Type B pancreatic cell (in vitro differentiated cells): ENCODE results near the gene KNOP1. TPM values are rescaled to one million over a fixed set of nuclear protein-coding genes. Genes with fewer than 3 reads are reported as not detected.
A peak's percentile ranks its signal among the peaks of the same experiment; 100 is the strongest.

Experiments used
- DNase-seq: peaks from one replicate; pipeline ENCODE4 v3.0.0; 2021; ENCODE audit warnings: mixed read lengths; ENCODE audit not compliant: unreplicated experiment; ENCODE audit errors: extremely low spot score
- H3K27ac Mint-ChIP-seq: 2 replicates; pipeline ENCODE4 v1.8.0; 2021; ENCODE audit warnings: mild to moderate bottlenecking, mixed read lengths
- H3K27me3 Mint-ChIP-seq: 2 replicates; pipeline ENCODE4 v1.8.0; 2021; ENCODE audit warnings: mixed read lengths
- H3K36me3 Mint-ChIP-seq: 2 replicates; pipeline ENCODE4 v1.8.0; 2021; ENCODE audit warnings: mixed read lengths
- H3K4me1 Mint-ChIP-seq: one replicate; pipeline ENCODE4 v1.8.0; 2021; ENCODE audit warnings: mixed read lengths; ENCODE audit not compliant: unreplicated experiment
- H3K4me3 Mint-ChIP-seq: 2 replicates; pipeline ENCODE4 v1.8.0; 2021; ENCODE audit warnings: mild to moderate bottlenecking, mixed read lengths
- H3K9me3 Mint-ChIP-seq: 2 replicates; pipeline ENCODE4 v1.8.0; 2021; ENCODE audit warnings: mixed read lengths
- total RNA-seq: library from RNA; stranded (reverse); gene quantifications from 2 replicates; pipeline ENCODE4 v1.2.1, GENCODE V29; 2021; ENCODE audit warnings: low replicate concordance
- TF ChIP-seq, protein P1 (sequence below): fragments of 200-600 bp; sonication (generic); conservative IDR thresholded peaks from 2 replicates; pipeline ENCODE4 v1.5.0; 2021; ENCODE audit warnings: antibody characterized with exemption, mild to moderate bottlenecking

Gene KNOP1
- total RNA-seq, 1 donor from 2014 or later = 54.9 TPM

DNA sequence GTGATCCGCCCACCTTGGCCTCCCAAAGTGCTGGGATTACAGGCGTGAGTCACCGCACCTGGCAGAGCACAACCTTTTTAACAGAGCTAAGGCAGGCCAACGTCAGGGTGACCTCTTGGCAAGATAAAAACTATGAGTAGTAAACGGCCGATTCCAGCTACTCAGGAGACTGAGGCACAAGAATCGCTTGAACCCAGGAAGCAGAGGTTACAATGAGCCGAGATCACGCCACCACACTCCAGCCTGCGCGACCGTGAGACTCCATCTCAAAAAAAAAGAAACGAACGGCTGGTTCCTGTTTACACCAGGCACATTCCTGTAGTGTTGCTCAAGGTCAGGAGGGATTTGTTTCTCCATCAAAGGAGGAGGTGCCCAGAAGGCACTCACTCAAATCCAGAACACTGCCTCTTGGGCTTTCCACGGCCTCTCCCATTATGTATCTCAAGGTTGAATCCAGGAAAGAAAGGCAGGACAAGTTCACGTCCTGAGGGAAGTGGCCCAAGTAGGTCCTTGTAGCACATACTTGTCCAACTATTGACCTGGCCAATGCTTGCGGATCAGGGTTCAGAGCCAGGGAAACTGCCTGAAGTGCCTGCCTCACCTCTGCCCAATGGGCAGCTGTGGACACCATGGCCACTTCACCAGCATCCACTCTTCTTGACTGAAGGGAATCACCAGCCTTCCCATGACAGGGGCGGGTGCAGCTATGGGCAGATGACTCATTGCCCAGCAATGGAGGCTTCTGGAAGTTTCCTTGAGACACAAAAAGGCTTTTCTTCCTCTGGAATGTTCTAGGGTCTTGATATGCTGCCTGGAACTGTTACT lies 13.5 kb downstream of the KNOP1 start:
- H3K9me3 Mint-ChIP-seq = no peaks in the 10 kb centered on the region
- H3K36me3 Mint-ChIP-seq = peaks cover 35% of the 10 kb centered on the region
- H3K4me1 Mint-ChIP-seq = peaks cover 13% of the 10 kb centered on the region
- no peak overlapping the region for H3K4me3 Mint-ChIP-seq
- no peak for DNase-seq
- TF ChIP-seq, protein P1, sequence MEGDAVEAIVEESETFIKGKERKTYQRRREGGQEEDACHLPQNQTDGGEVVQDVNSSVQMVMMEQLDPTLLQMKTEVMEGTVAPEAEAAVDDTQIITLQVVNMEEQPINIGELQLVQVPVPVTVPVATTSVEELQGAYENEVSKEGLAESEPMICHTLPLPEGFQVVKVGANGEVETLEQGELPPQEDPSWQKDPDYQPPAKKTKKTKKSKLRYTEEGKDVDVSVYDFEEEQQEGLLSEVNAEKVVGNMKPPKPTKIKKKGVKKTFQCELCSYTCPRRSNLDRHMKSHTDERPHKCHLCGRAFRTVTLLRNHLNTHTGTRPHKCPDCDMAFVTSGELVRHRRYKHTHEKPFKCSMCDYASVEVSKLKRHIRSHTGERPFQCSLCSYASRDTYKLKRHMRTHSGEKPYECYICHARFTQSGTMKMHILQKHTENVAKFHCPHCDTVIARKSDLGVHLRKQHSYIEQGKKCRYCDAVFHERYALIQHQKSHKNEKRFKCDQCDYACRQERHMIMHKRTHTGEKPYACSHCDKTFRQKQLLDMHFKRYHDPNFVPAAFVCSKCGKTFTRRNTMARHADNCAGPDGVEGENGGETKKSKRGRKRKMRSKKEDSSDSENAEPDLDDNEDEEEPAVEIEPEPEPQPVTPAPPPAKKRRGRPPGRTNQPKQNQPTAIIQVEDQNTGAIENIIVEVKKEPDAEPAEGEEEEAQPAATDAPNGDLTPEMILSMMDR = no peak
- H3K27me3 Mint-ChIP-seq = no peaks in the 10 kb centered on the region
- peak overlapping the region; percentile 50 for H3K27ac Mint-ChIP-seq

DNA sequence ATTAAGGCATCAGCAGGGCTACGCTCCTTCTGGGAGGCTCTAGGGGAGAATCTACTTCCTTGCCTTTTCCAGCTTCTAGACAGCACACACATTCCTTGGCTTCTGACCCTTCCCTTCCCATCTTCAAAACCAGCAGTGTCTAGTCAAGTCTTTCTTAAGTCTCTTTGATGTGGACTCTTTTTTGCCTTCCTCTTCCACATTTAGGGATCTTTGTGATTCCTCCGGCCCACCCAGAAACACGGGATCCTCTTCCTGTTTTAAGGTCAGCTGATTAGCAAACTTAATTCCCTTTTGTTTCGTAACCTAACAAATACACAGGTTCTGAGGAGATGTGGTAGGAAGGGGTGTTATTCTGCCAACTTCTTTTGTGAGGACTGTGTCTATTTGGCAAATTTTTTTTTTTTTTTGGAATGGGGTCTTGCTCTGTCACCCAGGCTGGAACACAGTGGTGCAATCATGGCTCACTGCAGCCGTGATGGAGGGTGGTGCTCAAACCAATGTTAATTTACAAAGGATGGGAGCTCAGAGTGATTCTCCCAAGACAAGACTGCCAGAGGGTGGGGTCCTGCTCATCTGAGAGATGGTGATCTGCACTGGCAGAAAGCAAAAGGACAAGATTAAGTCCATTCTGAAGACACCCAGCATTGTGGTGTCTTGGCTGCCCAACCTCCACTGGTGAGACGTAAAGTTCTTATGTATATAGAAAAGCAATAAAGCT lies 14.7 kb downstream of the KNOP1 start:
- no peak overlapping the region for H3K4me3 Mint-ChIP-seq
- H3K27ac Mint-ChIP-seq = no peak overlapping the region
- peaks cover 31% of the 10 kb centered on the region for H3K36me3 Mint-ChIP-seq
- H3K27me3 Mint-ChIP-seq = no peaks in the 10 kb centered on the region
- H3K9me3 Mint-ChIP-seq = no peaks in the 10 kb centered on the region
- no peak for DNase-seq
- peaks cover 9% of the 10 kb centered on the region for H3K4me1 Mint-ChIP-seq
- TF ChIP-seq, protein P1 = no peak

DNA sequence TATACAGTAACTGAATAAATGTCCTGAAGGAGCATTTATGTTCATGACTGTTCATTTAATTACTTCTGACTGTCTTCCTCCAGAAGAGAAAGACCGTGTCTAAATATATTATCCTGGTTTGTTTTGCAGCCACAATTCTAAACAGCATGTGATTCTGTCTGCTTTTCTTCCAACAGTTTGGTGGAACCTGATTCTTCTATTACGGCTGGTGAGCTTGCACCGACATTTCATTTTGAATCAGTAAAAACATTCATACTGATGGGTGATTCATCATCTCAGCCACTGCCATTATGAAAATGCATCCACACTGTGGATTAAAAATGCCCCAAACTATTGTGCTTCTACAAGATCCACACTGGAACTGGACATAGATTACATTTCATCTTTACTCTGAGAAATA lies 16.9 kb downstream of the KNOP1 start:
- H3K4me3 Mint-ChIP-seq = no peak overlapping the region
- H3K36me3 Mint-ChIP-seq = peaks cover 33% of the 10 kb centered on the region
- no peak for DNase-seq
- no peaks in the 10 kb centered on the region for H3K9me3 Mint-ChIP-seq
- TF ChIP-seq, protein P1 = no peak
- no peaks in the 10 kb centered on the region for H3K27me3 Mint-ChIP-seq
- H3K4me1 Mint-ChIP-seq = peaks cover 14% of the 10 kb centered on the region
- no peak overlapping the region for H3K27ac Mint-ChIP-seq

DNA sequence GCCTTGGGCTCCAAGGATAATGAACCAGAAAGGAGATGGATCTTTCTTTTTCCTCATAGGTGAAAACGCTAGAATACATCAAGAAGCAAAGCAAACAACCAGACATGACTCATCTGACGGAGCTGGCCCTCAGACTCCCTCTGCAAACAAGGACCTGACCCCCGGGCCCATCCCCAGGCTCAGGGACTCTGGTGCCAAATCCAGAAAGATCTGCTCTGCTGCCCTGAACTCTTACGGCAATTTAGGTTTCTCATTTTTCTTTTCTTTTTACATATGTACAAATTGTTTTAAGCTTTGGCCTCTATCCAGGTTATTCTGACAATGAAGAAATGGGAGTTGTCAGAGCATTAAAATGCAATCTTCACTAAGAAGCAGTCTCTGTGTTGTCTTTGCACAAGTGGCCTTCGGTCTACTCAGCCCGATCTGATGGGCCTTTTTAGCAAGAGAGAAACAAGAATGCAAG lies 17.7 kb downstream of the KNOP1 start:
- DNase-seq = no peak
- H3K4me3 Mint-ChIP-seq = no peak overlapping the region
- no peaks in the 10 kb centered on the region for H3K9me3 Mint-ChIP-seq
- H3K4me1 Mint-ChIP-seq = peaks cover 14% of the 10 kb centered on the region
- peak overlapping the region; percentile 61 for H3K27ac Mint-ChIP-seq
- H3K36me3 Mint-ChIP-seq = peaks cover 29% of the 10 kb centered on the region
- TF ChIP-seq, protein P1 = no peak
- H3K27me3 Mint-ChIP-seq = no peaks in the 10 kb centered on the region

DNA sequence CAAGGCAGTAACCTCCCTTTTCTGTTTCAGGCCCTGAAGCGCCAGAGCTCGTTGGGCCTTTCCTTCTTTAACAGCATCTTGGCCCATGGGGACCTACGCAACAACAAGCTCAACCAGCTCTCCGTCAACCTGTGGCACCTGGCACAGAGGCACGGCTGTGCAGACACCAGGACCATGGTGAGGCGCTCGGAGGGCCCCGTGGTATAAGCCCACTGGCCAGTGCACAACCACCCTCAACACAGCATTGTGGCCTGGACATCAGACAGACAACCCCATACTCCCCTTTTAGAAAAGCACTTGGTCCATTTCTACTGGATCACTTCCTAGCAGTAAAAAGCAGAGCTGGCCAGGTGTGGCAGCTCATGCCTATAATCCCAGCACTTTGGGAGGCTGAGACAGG lies 18.6 kb downstream of the KNOP1 start:
- TF ChIP-seq, protein P1 = no peak
- Mint-ChIP-seq H3K36me3 (peaks cover 26% of the 10 kb centered on the region), H3K27ac (no peak overlapping the region), H3K27me3 (no peaks in the 10 kb centered on the region), H3K4me3 (no peak overlapping the region), H3K4me1 (peaks cover 14% of the 10 kb centered on the region), H3K9me3 (no peaks in the 10 kb centered on the region)
- no peak for DNase-seq
